GM12892 (cell line): ENCODE measurements around the gene EEF2K.

Experiments
- DNase-seq: peaks from one replicate; pipeline ENCODE4 v3.0.0; 2011; ENCODE audit not compliant: insufficient read length
- FAIRE-seq: peaks from 2 replicates; lab custom pipeline; 2011; peaks lifted over from hg19 to GRCh38; lab: Jason Lieb, UNC
- POLR2A ChIP-seq: IDR thresholded peaks from 2 replicates; pipeline ENCODE4 v1.6.1; 2011; ENCODE audit warnings: low read depth, low read length, control low read depth
- POLR2AphosphoS5 ChIP-seq: IDR thresholded peaks from 2 replicates; pipeline ENCODE4 v1.6.1; 2011; ENCODE audit warnings: low read depth, low read length, control low read depth
- TAF1 ChIP-seq: IDR thresholded peaks from 2 replicates; pipeline ENCODE4 v1.6.1; 2011; ENCODE audit warnings: low read depth, mild to moderate bottlenecking, control low read depth, low read length, borderline replicate concordance

EEF2K gene

GRCh38 chr16:22266546-22266945, 60.5 kb downstream of the EEF2K start:
- no peak for DNase-seq
- no peak for FAIRE-seq
- TF ChIP-seq POLR2A (no peak), TAF1 (no peak), POLR2AphosphoS5 (no peak)

GRCh38 chr16:22267764-22268163, 61.7 kb downstream of the EEF2K start:
- FAIRE-seq, result no peak
- no peak for DNase-seq
- TF ChIP-seq TAF1, result no peak

- TF ChIP-seq POLR2AphosphoS5 (no peak), POLR2A (no peak), TAF1 (no peak)
- FAIRE-seq (no peak), DNase-seq (no peak)
These were observed 64.4 kb downstream of the EEF2K start for GRCh38 chr16:22270525-22270924.

- TF ChIP-seq POLR2AphosphoS5, result no peak
- no peak for TF ChIP-seq TAF1
- no peak for TF ChIP-seq POLR2A
- no peak for FAIRE-seq
- DNase-seq, result no peak
These were observed 67.0 kb downstream of the EEF2K start for GRCh38 chr16:22272870-22273650.

GRCh38 chr16:22274916-22275315, 68.8 kb downstream of the EEF2K start:
- FAIRE-seq, result no peak
- TF ChIP-seq POLR2AphosphoS5 (no peak), POLR2A (no peak), TAF1 (no peak)
- no peak for DNase-seq

- TF ChIP-seq POLR2A, result no peak
- TF ChIP-seq TAF1, result no peak
- TF ChIP-seq POLR2AphosphoS5, result no peak
- DNase-seq (no peak), FAIRE-seq (no peak)
These were observed 72.6 kb downstream of the EEF2K start for GRCh38 chr16:22278441-22279230.

GRCh38 chr16:22282254-22282892, 76.3 kb downstream of the EEF2K start:
- FAIRE-seq (no peak), DNase-seq (no peak)
- no peak for TF ChIP-seq TAF1
- no peak for TF ChIP-seq POLR2AphosphoS5
- TF ChIP-seq POLR2A, result no peak

- FAIRE-seq, result no peak
- DNase-seq, result no peak
- TF ChIP-seq TAF1, result no peak
- TF ChIP-seq POLR2AphosphoS5, result no peak
- no peak for TF ChIP-seq POLR2A
These were observed 78.6 kb downstream of the EEF2K start for GRCh38 chr16:22284637-22285036.

- TF ChIP-seq POLR2A, result no peak
- no peak for TF ChIP-seq POLR2AphosphoS5
- no peak for TF ChIP-seq TAF1
- FAIRE-seq (no peak), DNase-seq (no peak)
These were observed 79.0 kb downstream of the EEF2K start for GRCh38 chr16:22285080-22285479.

GRCh38 chr16:22291020-22291419, 84.9 kb downstream of the EEF2K start:
- FAIRE-seq (no peak), DNase-seq (no peak)
- TF ChIP-seq POLR2AphosphoS5 (no peak), POLR2A (no peak), TAF1 (no peak)

- FAIRE-seq, result no peak
- TF ChIP-seq TAF1 (no peak), POLR2AphosphoS5 (no peak), POLR2A (no peak)
- no peak for DNase-seq
These were observed 85.8 kb downstream of the EEF2K start for GRCh38 chr16:22291860-22292318.

- TF ChIP-seq TAF1, result no peak
- no peak for FAIRE-seq
- no peak for DNase-seq
These were observed 86.2 kb downstream of the EEF2K start for GRCh38 chr16:22292320-22292719.
